KMS-11 (cell line): ENCODE data around the gene PLCZ1.

Experiments
- H2AFZ ChIP-seq: fragments of 200-600 bp; sonication (generic); 2 replicates; pipeline ENCODE4 v1.6.1; 2016; ENCODE audit warnings: antibody characterized with exemption, mixed run types, low read depth
- H3K27ac ChIP-seq: fragments of 200-600 bp; sonication (generic); 2 replicates; pipeline ENCODE4 v1.6.1; 2016; ENCODE audit warnings: mild to moderate bottlenecking, mixed run types
- H3K27me3 ChIP-seq: fragments of 200-600 bp; sonication (generic); 2 replicates; pipeline ENCODE4 v1.6.1; 2017; ENCODE audit warnings: mild to moderate bottlenecking, low read depth, mixed run types, moderate library complexity; ENCODE audit not compliant: insufficient read depth
- H3K36me3 ChIP-seq: fragments of 200-600 bp; sonication (generic); 2 replicates; pipeline ENCODE4 v1.6.1; 2017; ENCODE audit warnings: mild to moderate bottlenecking, mixed run types; ENCODE audit not compliant: insufficient read depth
- H3K4me1 ChIP-seq: fragments of 200-600 bp; sonication (generic); 2 replicates; pipeline ENCODE4 v1.6.1; 2016; ENCODE audit warnings: mild to moderate bottlenecking, low read depth, mixed run types; ENCODE audit not compliant: poor library complexity, severe bottlenecking
- H3K4me2 ChIP-seq: fragments of 200-600 bp; sonication (generic); 2 replicates; pipeline ENCODE4 v1.7.0; 2016; ENCODE audit warnings: mild to moderate bottlenecking, mixed run types
- H3K4me3 ChIP-seq: fragments of 200-600 bp; sonication (generic); IDR thresholded peaks from 2 replicates; pipeline ENCODE4 v1.6.1; 2017; ENCODE audit warnings: low read depth, low read length, mixed read lengths; ENCODE audit not compliant: insufficient read depth
- H3K79me2 ChIP-seq: fragments of 200-600 bp; sonication (generic); 2 replicates; pipeline ENCODE4 v1.6.1; 2016; ENCODE audit warnings: low read depth, mixed run types; ENCODE audit not compliant: insufficient read depth
- H3K9ac ChIP-seq: fragments of 200-600 bp; sonication (generic); 2 replicates; pipeline ENCODE4 v1.6.1; 2016; ENCODE audit warnings: mild to moderate bottlenecking, mixed run types
- H4K20me1 ChIP-seq: fragments of 200-600 bp; sonication (generic); 2 replicates; pipeline ENCODE4 v1.6.1; 2016; ENCODE audit warnings: mild to moderate bottlenecking, mixed run types; ENCODE audit not compliant: insufficient read depth
- CTCF ChIP-seq: fragments of 200-600 bp; sonication (generic); conservative IDR thresholded peaks from 2 replicates; pipeline ENCODE4 v1.6.1; 2017; ENCODE audit warnings: low read depth, mild to moderate bottlenecking, antibody characterized with exemption, low read length, moderate library complexity, mixed read lengths

Gene PLCZ1

GRCh38 chr12:18658179-18658578 lies 79.6 kb downstream of the PLCZ1 start:
- H3K79me2 ChIP-seq = no peaks in the 10 kb centered on the region
- H2AFZ ChIP-seq = no peak overlapping the region
- no peak overlapping the region for H3K9ac ChIP-seq
- H3K36me3 ChIP-seq = no peaks in the 10 kb centered on the region
- no peaks in the 10 kb centered on the region for H3K27me3 ChIP-seq
- H3K27ac ChIP-seq = no peak overlapping the region
- no peaks in the 10 kb centered on the region for H3K4me1 ChIP-seq
- H3K4me3 ChIP-seq = no peak overlapping the region
- TF ChIP-seq CTCF = no peak
- H4K20me1 ChIP-seq = no peaks in the 10 kb centered on the region
- H3K4me2 ChIP-seq = no peak overlapping the region

- no peak overlapping the region for H3K27ac ChIP-seq
- no peaks in the 10 kb centered on the region for H3K79me2 ChIP-seq
- H3K4me3 ChIP-seq = no peak overlapping the region
- H3K4me1 ChIP-seq = no peaks in the 10 kb centered on the region
- H3K9ac ChIP-seq = no peak overlapping the region
- no peaks in the 10 kb centered on the region for H3K36me3 ChIP-seq
- H3K27me3 ChIP-seq = no peaks in the 10 kb centered on the region
- no peak overlapping the region for H2AFZ ChIP-seq
- TF ChIP-seq CTCF = no peak
- H3K4me2 ChIP-seq = no peak overlapping the region
- no peaks in the 10 kb centered on the region for H4K20me1 ChIP-seq
Measured at GRCh38 chr12:18655351-18655750, 82.5 kb downstream of the PLCZ1 start.

- Histone ChIP-seq H3K27me3 (no peaks in the 10 kb centered on the region), H3K27ac (no peak overlapping the region), H4K20me1 (no peaks in the 10 kb centered on the region), H3K79me2 (no peaks in the 10 kb centered on the region), H3K9ac (no peak overlapping the region), H3K4me1 (no peaks in the 10 kb centered on the region), H3K4me3 (no peak overlapping the region), H2AFZ (no peak overlapping the region), H3K4me2 (no peak overlapping the region), H3K36me3 (no peaks in the 10 kb centered on the region)
- no peak for TF ChIP-seq CTCF
Measured at GRCh38 chr12:18653465-18653864, 84.3 kb downstream of the PLCZ1 start.

- Histone ChIP-seq H3K27ac (no peak overlapping the region), H3K27me3 (no peaks in the 10 kb centered on the region), H3K79me2 (no peaks in the 10 kb centered on the region), H3K4me2 (no peak overlapping the region), H3K9ac (no peak overlapping the region), H3K4me3 (no peak overlapping the region), H3K4me1 (no peaks in the 10 kb centered on the region), H3K36me3 (no peaks in the 10 kb centered on the region), H2AFZ (no peak overlapping the region), H4K20me1 (no peaks in the 10 kb centered on the region)
- no peak for TF ChIP-seq CTCF
Measured at GRCh38 chr12:18652596-18652995, 85.2 kb downstream of the PLCZ1 start.

GRCh38 chr12:18651525-18651924 lies 86.3 kb downstream of the PLCZ1 start:
- Histone ChIP-seq H3K27me3 (no peaks in the 10 kb centered on the region), H3K4me1 (no peaks in the 10 kb centered on the region), H3K79me2 (no peaks in the 10 kb centered on the region), H2AFZ (no peak overlapping the region), H3K36me3 (no peaks in the 10 kb centered on the region), H3K4me3 (no peak overlapping the region), H3K27ac (no peak overlapping the region), H3K9ac (no peak overlapping the region), H4K20me1 (no peaks in the 10 kb centered on the region), H3K4me2 (no peak overlapping the region)
- TF ChIP-seq CTCF = no peak
